SK-N-MC (cell line): ENCODE measurements around the gene VWC2L.

Source experiments
- EZH2 ChIP-seq: fragments of 200-600 bp; sonication (generic); IDR thresholded peaks from one replicate; pipeline ENCODE4 v1.6.1; 2017; ENCODE audit warnings: antibody characterized with exemption
- FOXP2 ChIP-seq: optimal IDR thresholded peaks from 2 replicates; pipeline ENCODE3; 2011; ENCODE audit warnings: mild to moderate bottlenecking, moderate library complexity; ENCODE audit not compliant: insufficient read depth; ENCODE audit errors: extremely low read length, control extremely low read depth
- POLR2AphosphoS5 ChIP-seq: IDR thresholded peaks from 2 replicates; pipeline ENCODE4 v1.6.1; 2012; ENCODE audit warnings: mild to moderate bottlenecking, low read depth, low read length, borderline replicate concordance

DNA sequence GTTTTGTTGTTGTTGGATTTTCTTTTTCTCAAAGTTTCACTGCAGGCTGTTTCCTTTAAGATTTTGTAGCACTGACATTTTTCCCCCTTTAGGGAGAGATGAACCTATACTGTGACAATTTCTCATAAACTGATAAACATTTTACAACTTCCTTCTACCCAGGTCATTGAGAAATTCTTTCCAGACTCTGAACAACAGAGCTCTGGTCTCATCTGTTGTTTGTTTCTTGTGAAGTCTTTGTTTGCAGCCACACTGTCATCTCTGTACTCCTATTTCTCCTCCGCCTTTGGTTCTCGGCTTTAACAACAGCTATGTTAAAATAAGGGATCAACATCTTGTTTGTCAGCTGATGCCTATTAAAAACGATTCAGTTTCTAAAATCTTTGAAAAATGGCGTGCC, 167.6 kb downstream of the VWC2L start:
- TF ChIP-seq EZH2 (no peak), POLR2AphosphoS5 (no peak), FOXP2 (no peak)
